Lower leg skin (tissue), 3 donors: ENCODE data around the gene WFS1.

Experiments used
- POLR2A ChIP-seq, 2 donors: fragments of 450-650 bp; IDR thresholded peaks; one replicate each; pipeline ENCODE4 v1.6.1; 2016 to 2017; ENCODE audit warnings: antibody characterized with exemption in 2 of 2, mild to moderate bottlenecking in 1 of 2, moderate library complexity in 1 of 2
- TF ChIP-seq, protein P1 (sequence below), 3 donors: fragments of 450-650 bp; IDR thresholded peaks; one replicate each; pipeline ENCODE4 v1.5.1; 2016; ENCODE audit warnings: antibody characterized with exemption in 3 of 3, mild to moderate bottlenecking in 3 of 3, moderate library complexity in 2 of 3

DNA sequence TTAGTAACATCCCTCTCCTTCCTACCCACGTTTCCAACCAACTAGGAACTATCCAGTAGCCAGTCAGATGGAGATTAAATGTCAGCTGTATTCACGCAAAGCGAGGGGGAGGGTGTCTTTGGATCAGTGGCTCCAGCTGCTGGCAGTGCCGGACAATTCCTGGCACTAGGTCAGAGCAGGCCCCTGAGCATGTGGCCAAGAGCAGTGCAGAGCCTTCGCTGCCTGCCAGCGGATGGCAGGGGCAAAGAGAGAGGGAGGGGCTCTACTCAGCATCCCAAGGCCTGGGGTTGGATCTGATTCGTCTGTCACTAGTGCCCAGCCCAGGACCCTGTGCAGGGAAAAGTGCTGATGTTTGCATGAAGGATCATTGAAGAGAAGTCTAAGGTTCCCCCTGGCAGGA, 40.6 kb upstream of the WFS1 start:
- TF ChIP-seq POLR2A (IDR thresholded peaks at IDR 0.05): no peak
- TF ChIP-seq, protein P1, sequence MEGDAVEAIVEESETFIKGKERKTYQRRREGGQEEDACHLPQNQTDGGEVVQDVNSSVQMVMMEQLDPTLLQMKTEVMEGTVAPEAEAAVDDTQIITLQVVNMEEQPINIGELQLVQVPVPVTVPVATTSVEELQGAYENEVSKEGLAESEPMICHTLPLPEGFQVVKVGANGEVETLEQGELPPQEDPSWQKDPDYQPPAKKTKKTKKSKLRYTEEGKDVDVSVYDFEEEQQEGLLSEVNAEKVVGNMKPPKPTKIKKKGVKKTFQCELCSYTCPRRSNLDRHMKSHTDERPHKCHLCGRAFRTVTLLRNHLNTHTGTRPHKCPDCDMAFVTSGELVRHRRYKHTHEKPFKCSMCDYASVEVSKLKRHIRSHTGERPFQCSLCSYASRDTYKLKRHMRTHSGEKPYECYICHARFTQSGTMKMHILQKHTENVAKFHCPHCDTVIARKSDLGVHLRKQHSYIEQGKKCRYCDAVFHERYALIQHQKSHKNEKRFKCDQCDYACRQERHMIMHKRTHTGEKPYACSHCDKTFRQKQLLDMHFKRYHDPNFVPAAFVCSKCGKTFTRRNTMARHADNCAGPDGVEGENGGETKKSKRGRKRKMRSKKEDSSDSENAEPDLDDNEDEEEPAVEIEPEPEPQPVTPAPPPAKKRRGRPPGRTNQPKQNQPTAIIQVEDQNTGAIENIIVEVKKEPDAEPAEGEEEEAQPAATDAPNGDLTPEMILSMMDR (IDR thresholded peaks at IDR 0.05): no peak
